Right lobe of liver (tissue), 4 donors: Measurements from ENCODE around the gene LMX1B.

Source experiments
- POLR2A ChIP-seq: fragments of 450-650 bp; IDR thresholded peaks from one replicate; pipeline ENCODE4 v1.6.1; 2017; ENCODE audit warnings: antibody characterized with exemption, mild to moderate bottlenecking
- TF ChIP-seq, protein P1 (sequence below), 4 donors: fragments of 200-600 bp in 3 of 4; fragments of 450-650 bp in 1 of 4; IDR thresholded peaks; one replicate each; pipeline versions ENCODE4 v1.5.1 to v1.8.0; 2016 to 2022; ENCODE audit warnings: antibody characterized with exemption in 4 of 4, mild to moderate bottlenecking in 2 of 4
- donor health status: DM: no; HTN: no; CAD: no.
- donor health status: DM: no; HTN: no; CAD: no.
- donor health status: DM: no; HTN: yes; CAD: no.

DNA sequence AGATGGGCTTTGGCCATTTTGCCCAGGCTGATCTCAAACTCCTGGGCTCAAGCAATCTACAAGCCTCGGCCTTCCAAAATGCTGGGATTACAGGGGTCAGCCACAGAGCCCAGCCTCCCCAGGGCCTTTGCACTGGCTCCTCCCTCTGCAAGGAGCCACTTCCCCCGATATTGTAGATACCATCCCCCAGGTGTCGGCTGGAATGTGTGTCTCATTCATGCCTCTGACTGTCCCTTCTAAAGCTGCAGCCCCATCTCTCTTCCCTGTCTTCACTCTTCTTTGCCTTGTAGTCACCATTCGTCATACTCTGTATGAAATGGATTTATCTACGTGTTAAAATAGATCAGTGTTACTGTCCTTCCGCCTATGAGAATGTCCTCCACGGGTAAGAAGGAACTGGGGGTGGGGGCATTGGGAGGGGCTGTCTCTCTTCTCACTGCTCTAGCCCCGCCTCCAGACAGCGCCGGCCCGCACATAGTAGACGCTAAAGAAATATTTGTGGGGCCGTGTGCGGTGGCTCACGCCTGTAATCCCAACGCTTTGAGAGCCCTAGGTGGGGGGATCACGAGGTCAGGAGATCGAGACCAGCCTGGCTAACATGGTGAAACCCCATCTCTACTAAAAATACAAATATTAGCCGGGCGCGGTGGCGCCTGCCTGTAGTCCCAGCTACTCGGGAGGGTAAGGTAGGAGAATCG lies 68.5 kb downstream of the LMX1B start:
- TF ChIP-seq, protein P1, sequence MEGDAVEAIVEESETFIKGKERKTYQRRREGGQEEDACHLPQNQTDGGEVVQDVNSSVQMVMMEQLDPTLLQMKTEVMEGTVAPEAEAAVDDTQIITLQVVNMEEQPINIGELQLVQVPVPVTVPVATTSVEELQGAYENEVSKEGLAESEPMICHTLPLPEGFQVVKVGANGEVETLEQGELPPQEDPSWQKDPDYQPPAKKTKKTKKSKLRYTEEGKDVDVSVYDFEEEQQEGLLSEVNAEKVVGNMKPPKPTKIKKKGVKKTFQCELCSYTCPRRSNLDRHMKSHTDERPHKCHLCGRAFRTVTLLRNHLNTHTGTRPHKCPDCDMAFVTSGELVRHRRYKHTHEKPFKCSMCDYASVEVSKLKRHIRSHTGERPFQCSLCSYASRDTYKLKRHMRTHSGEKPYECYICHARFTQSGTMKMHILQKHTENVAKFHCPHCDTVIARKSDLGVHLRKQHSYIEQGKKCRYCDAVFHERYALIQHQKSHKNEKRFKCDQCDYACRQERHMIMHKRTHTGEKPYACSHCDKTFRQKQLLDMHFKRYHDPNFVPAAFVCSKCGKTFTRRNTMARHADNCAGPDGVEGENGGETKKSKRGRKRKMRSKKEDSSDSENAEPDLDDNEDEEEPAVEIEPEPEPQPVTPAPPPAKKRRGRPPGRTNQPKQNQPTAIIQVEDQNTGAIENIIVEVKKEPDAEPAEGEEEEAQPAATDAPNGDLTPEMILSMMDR (IDR thresholded peaks at IDR 0.05) = no peak
- no peak for TF ChIP-seq POLR2A
